CD4-positive, alpha-beta T cell treated with Interleukin-4 for 4 hours (primary cell): ENCODE measurements around the gene CGB2.
A peak's percentile ranks its signal among the peaks of the same experiment; 100 is the strongest.
"Not testable (repeated sequence)": the region's sequence is repeated elsewhere in the genome, so short reads cannot be mapped to it uniquely, and the experiment has no call there.

Experiments used
- DNase-seq: peaks from one replicate; pipeline ENCODE4 v3.0.0-alpha.2; 2020

Gene CGB2

GRCh38 chr19:49011194-49011593, 20.5 kb upstream of the CGB2 start:
- no peak for DNase-seq

DNA sequence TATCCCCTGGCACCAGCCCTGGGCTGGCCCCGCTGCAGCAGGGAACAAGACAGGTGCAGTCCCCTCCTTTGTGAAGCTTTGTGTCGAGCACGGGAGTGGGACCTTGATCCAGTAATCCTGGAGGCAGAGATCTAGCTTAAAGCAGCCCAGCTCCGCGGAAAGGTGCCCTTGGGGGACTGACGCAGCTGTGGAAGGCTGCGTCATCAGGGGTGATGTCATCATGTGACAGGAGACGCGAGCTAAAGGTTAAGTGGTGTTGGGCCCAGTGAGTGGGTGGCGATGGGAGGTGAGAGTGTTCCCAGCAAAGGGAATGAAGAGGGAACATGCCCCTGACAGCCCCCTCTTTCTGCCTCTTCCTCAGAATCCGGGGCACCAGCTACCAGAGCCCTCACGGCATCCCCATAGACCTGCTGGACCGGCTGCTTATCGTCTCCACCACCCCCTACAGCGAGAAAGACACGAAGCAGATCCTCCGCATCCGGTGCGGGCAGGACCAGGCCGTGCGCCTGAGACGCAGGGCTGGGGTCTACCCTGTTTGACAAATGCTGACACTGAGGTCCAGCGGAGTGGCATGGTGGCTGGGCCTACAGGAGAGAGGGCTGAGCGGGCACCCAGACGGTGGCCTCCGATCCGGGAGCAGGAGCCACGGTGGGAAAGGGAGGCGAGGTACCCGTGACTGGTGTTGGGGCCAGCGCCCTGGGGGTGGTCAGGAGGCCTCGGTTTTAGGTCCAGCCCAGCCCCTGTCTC, 17.4 kb upstream of the CGB2 start:
- DNase-seq: no peak

- DNase-seq: no peak
Observed at GRCh38 chr19:49014870-49015255, 16.8 kb upstream of the CGB2 start.

DNA sequence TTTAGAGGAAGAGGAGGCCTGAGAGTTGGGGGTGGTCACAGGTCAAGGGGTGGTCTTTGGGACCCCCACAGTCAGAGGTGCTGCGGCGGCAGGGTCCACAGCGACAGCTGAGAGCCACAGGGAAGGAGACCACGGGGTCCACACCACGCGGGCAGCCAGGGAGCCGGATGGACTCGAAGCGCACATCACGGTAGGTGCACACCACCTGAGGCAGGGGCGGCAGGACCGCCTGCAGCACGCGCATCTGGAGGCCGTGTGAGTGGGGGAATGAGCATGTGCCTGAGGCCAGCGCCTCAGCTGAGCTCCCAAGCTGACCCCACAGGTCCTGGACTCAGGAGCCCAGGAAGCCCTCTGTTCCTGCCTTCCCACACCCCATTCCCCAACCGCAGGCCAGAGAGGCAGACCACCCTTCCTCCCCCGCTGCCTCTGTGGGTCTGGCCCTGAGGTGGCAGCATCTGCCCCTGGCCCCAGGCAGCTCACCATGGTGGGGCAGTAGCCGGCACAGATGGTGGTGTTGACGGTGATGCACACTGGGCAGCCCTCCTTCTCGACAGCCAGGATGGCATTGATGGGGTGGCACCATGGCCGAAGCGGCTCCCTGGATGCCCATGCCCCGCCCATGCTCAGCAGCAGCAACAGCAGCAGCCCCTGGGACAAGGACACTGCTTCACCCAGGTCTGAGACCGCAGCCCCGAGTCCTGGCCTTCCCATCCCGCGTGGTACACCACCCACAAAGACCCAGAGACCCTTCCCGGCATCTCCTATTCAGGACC, 15.4 kb upstream of the CGB2 start:
- DNase-seq: no peak

DNA sequence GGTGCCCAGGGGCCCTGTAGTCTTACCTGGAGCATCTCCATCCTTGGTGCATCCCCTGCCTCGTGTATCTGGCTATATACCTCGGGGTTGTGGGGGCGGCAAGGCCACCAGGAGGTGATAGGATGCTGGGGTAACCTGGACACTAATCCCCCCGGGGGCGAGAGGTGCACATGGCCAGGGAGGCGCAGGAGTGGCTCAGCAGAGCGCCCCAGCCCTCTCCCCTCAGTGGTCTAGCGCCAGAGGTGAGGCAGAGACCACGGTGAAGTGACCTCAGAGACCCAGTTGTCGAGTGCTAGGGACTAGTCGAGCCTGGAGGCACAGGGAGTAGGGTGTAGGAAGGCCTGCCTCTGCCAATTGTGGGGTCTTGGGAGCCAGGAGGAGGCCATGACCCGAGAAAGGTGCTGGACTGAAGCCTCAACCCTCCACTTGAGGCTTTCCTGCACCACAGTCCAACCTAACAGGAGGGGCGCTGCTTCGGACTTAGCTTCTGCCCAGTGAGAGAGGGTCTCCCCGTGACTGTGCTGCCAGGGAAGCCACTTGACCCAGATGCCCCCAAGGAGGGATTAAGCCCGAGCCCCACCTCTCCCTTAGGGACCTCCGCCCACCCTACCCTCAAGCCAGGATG, 14.5 kb upstream of the CGB2 start, which contains the start of gene LHB:
Gene LHB (minus strand): TSS at position 51 of the 625 bp plus-strand sequence. CDS start 10 bp downstream, at position 41.
- no peak for DNase-seq

DNA sequence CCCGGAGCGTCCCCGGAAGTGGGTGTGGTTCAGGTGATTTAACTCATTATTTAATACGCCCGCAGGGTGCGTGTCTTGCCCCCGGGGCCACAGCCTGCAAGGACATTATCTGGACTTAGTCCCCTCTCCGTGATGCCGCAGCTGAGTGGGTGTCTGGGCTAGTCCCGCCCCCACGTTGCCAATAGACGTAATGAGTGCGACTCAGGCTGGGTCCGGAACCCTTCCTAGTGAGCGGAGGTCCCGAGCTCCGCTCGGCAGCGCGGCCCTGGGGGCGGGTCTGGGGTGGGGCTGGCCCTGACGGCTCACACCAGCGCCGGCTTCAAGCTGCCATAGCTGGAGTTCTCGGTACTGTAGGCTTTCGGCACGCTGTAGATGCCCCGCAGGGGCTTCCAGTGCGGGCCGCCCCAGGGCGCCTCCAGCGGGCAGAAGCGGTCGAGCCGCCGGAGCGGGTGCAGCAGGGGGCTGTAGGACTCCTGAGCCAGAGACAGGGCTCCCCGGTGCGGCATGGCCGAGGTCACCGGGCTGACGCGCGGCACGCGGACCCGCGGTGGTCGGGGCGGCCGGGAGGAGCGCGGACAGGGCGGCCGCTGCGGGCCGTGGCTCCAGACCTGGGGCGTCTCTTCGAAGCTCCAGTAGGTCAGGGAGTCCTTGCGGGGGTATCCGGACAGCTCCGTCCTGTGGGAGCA, 13.9 kb upstream of the CGB2 start:
- peak; percentile 64 for DNase-seq

DNA sequence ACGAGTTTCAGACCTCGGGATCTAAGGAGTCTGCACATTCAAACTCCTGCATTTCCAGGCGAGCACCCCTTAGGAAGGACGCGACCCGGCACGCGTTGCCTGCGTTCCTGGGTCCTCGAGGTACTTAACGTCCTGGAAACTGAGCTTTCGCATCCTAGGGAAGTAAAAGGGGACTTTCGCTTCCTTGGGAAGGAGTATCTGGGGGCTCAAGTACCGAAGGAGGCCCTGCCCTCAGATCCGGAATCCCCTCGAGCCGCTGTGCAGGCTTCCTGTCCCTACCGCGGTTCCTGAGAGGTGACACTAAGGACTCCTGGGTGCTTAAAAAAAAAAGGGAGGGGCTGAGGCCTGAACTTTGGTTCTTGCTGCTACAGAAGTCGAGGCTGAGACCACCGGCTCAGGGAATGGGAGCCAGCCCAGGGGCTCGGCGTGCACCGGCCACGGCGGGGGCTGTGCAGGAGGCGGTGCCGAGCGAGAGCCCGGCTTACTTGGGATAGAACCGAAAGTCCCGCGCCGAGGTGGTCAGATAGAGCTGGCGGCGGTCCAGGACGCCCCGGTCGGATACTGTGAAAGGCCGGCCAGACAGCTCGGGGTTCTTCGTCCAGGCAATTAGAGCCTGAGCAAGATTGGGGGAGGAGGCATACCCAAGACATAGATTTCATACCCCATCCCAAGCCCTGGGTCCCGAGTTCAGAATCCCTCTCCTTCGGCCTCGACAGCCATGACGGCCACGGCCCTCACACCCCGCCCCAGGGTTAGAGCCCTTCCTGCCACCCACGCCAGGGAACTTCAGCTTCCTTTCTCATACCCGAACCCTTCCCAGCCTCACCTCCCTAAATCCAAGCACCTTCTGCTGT, 13.1 kb upstream of the CGB2 start:
- DNase-seq: peak; percentile 14

- peak; percentile 42 for DNase-seq
Observed at GRCh38 chr19:49019242-49019932, 12.3 kb upstream of the CGB2 start.

DNA sequence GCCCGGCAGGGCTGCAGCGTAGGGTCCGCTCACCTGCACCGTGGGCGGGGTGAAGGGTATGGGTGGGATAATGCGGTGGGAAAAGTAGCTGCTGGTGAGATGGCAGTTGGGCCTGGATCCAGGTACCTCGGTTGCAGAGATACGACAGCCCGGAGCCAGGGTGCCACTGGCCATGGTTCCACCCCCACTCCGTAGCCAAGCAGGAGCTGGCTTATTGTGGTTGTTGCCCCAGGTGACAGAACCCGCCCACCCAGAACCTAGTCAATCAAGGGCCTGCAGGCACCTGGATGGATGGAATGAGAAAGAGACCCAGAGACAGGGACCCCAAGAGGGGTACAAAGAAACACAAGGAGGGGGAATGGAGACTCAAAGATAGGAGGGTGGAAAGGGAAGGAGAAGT, 11.3 kb upstream of the CGB2 start:
- DNase-seq: no peak

DNA sequence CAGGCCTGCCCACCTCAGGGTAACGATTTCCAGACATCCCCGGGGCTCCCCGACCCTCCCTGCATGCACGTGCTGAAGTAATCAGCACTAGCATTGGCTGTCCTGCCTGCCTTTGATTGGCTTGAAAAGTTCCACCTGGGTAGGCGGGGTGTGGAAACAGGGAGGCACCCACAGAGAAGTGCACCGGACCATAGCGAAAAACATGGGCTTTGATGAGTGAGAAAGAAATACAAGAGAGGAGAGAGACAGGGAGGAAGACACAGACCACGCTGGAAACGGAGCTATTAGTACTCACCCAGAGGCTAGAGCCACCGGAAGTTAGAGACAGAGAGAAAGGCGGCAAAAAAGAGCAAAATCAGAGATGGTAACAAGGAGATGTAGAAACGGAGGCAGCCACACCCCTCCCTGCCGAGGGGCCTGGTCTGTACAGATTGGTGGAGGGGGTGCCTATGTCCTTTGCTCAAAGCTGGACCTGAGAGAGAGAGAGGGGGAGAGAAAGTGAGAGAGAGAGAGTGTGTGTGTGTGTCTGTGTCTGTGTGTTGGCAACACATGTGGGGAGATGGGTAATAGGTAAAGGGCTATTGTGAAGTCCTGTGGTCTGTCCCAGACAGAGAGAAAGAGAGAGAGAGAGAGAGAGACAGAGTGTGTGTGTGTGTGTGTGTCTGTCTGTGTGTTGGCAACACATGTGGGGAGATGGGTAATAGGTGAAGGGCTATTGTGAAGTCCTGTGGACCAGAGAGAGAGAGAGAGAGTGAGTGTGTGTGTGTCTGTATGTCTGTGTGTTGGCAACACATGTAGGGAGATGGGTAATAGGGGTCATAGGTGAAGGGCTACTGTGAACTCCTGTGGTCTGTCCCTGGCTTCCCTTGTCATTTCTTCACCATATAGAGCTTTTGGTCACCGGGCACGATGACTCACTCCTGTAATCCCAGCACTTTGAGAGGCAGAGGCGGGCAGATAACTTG, 10.5 kb upstream of the CGB2 start:
- DNase-seq: no peak

DNA sequence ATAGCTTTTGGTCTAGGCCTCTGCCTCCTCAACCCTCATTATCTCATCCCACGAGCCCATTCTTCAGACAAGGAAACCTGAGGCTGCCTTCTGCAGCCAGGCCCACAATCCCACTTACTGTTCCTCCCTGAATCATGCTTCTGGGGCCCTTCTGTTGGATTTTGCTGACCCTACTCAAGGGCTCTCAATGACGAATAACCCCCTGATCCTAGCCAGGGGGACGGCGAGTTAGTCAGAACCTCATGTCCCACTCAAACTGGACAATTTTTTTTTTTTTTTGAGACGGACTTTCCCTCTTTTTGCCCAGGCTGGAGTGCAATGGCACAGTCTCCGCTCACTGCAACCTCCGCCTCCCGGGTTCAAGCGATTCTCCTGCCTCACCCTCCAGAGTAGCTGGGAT, 9.6 kb upstream of the CGB2 start:
- DNase-seq: no peak

GRCh38 chr19:49024233-49024632, 7.5 kb upstream of the CGB2 start, which contains the start of gene CGB3:
TSS of gene CGB3 (minus strand) at chr19:49024333. CDS start at chr19:49023971, 362 bp downstream.
- DNase-seq: not testable (repeated sequence)

- DNase-seq: not testable (repeated sequence)
Observed at GRCh38 chr19:49025088-49025487, 6.6 kb upstream of the CGB2 start.

- DNase-seq: not testable (repeated sequence)
Observed at GRCh38 chr19:49025599-49025998, 6.1 kb upstream of the CGB2 start.

DNA sequence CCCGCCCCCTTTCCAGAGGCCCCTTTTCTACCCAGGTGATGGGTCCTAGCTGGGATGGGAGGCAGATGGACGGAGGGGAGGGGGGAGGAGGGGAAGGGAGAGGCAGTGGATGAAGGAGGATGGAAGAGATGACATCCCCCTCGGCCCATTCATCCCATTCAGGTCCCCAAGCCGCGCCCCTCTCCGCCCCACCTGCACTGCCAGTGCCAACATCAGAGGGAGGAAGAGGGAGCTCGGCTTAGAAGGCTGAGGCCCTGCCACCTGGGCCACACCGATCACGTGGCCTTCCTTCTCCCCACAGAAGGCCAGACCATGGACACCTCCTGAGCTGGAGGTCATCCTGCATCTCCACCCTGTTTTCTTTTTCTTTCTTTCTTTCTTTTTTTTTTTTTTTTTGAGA, 3.0 kb upstream of the CGB2 start:
- DNase-seq: not testable (repeated sequence)

- not testable (repeated sequence) for DNase-seq
Observed at GRCh38 chr19:49029749-49030148, 1.9 kb upstream of the CGB2 start.

DNA sequence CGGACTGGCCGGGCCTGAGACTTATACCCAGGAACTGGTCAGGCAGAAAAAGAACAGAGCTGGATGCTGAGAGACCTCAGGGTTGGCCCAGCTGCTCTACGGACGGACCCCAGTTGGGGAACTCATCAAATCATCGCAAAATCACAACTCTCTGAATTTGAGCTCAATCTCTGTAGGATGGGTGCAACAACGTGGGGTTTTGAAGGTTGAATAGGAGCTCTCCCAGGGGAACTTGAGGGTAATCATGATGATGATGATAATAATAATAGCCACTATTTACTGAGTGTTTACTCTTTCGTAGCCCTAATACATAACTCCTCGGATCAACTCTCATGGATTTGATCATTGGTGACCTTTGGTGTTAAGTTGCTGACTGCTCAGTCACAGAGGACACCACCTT, 1.4 kb upstream of the CGB2 start:
- DNase-seq: not testable (repeated sequence)

DNA sequence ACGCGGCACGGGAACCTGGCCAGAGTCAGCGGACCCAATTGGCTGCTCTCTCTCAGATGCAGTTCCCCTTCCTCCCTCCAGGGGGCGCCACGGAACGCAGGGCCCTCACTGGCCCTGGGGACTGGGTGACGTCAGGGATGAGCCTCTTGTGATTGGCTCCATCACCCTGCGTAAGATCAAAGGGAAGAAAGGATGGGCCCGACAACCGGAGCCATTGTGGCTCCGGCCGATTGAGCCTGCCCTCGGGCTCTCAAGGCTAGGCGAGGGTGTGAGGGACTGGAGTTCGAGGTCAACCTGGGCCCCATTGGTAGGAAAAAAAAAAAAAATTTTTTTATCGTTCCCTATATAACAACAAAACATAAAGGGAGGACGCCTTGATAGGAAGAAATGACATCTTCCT, 5.1 kb downstream of the CGB2 start, which contains the start of gene CGB1:
Gene CGB1 (minus strand): TSS at position 81 of the 400 bp plus-strand sequence. CDS start 184 bp downstream, outside the sequence.
- not testable (repeated sequence) for DNase-seq

DNA sequence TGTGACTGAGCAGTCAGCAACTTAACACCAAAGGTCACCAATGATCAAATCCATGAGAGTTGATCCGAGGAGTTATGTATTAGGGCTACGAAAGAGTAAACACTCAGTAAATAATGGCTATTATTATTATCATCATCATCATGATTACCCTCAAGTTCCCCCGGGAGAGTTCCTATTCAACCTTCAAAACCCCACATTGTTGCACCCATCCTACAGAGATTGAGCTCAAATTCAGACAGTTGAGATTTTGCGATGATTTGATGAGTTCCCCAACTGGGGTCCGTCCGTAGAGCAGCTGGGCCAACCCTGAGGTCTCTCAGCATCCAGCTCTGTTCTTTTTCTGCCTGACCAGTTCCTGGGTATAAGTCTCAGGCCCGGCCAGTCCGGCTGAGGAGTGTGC, 6.4 kb downstream of the CGB2 start:
- not testable (repeated sequence) for DNase-seq
